SIG-M5 (cell line): ENCODE data around the gene RNF128.
"Not testable (repeated sequence)": the region's sequence is repeated elsewhere in the genome, so short reads cannot be mapped to it uniquely, and the experiment has no call there.

Source experiments
- DNase-seq: peaks from one replicate; lab custom pipeline; 2025; lab: John Stamatoyannopoulos, UW

The RNF128 gene

DNA sequence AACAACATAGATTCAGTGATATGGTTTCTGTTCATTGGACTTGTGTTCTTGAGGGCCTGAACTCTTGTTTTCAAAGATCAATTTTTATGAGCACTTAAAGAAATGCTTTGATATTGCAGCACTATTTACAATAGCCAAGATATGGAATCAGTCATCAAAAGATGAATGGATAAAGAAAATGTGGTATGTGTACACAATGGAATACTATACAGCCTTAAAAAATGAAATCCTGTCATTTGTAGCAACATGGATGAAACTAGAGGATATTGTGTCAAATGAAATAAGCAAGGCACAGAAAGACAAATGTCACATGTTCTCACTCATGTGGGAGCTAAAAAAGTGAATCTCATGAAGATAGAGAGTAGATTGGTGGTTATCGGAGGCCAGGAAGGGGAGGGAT is 21.9 kb downstream of the RNF128 start:
- DNase-seq = no peak

GRCh38 chrX:106751407-106751806 is 24.9 kb downstream of the RNF128 start:
- no peak for DNase-seq

DNA sequence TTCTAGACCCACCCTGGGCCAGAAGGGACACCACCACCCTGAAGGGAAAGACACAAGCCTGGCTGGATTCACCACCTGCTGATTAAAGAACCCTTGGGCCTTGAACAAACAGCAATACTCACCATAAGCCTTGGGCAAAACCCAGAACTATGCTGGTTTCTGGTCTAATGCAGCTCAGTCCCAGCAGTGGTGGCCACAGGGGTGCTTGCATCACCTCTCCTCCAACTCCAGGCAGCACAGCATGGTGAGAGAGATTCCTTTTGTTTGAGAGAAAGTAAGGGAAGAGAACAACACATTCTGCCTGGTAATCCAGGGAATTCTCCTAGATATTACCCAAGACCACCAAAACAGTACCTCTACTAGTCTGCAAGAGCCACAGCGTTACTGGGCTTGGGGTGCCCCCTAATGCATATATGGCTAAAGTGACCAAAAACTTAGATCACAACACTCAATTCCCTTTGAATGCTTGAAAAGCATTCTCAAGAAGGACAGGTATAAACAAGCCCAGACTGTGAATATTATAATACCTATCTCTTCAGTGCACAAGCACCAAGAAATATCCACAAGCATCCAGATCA is 25.7 kb downstream of the RNF128 start:
- DNase-seq = no peak

DNA sequence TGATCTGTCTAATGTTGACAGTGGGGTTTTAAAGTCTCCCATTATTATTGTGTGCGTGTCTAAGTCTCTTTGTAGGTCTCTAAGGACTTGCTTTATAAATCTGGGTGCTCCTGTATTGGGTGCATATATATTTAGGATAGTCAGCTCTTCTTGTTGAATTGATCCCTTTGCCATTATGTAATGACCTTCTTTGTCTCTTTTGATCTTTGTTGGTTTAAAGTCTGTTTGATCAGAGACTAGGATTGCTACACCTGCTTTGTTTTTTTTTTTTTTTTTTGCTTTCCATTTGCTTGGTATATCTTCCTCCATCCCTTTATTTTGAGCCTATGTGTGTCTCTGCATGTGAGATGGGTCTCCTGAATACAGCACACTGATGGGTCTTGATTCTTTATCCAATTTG is 42.8 kb downstream of the RNF128 start:
- not testable (repeated sequence) for DNase-seq

GRCh38 chrX:106774981-106775380 is 48.5 kb downstream of the RNF128 start:
- no peak for DNase-seq

DNA sequence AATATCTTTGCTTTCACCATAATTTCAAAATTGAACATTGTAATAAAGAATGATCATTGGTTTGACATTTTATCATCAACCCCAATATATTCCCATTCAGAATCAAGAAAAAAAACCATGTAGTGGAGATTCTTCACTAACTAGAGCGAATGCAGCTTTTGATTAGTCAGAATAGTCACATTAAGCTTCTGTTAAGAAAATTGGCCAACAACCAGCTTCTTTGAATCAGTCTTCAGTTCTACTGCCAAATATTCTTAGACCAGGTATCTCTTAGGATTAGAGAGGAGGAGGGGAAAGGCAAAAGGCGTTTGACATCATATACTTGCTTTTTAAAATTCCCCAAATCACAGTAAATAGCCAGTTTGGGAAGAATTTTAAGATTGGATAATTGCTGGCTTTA is 53.8 kb downstream of the RNF128 start:
- DNase-seq = no peak

DNA sequence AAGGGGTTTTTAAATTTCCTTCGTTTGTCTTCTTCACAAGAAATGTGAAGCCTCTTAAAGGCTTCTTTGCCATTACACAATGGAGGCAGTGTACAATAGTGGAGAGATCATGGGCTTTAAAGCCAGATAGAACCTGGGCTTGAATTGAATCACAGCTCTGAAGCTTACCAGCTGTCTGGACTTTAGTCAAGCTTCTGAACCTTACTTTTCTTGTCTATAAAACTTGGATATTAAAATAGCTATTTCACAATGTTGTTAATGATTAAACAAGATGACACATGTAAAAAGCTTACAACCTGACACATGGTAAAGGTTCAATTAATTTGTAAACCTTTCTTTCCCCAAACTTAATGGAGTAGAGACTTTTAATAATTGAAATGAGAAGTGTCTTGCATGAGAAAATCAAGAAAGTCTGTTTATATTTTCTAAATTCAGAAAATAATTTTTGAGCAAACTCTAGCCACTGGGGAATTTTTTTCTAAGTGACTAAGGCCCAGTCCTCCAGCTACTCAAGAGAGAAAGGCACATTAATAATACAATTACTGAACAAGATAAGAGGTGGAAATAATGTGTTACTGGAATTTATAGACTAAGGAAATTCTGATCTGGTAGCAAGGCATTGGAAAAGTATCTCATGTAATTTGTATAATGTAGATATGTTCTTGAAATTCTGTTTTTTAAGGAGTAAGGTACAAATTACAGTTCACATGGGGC is 54.3 kb downstream of the RNF128 start:
- DNase-seq = no peak

DNA sequence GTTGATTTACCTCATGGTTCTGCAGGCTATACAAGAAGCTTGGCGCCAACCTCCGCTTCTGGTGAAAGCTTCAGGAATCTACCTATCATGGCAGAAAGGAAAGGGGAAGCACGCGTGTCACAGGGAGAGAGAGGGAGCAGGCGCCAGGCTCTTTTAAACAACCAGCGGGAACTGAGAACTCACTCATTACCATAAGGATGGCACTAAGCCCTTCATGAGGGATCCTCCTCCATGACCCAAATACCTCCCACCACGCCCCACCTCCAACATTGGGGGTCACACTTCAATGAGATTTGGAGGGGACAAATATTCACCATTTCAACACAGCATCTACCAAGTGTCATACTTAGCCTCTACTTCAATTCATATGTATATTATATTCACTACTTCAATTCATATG is 57.2 kb downstream of the RNF128 start:
- DNase-seq = no peak

DNA sequence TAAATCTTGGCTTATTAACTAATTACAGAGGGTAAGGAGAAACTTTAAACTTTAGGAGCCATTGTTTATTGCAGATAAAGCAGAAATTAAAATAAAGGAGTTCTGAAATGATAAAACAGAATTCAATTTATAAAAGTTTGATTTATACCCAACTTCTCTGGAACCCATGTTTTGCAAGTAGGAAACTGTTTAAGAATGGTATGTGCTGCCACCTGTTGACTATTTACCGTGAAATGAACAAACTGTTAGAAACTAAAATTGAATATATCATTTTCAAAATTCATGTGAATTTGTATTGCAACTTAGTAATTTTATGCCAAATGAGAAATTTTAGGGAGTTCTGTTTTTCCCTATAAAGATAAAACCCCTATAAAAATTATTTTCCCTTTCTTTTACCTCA is 65.0 kb downstream of the RNF128 start:
- no peak for DNase-seq

- no peak for DNase-seq
Measured at GRCh38 chrX:106802063-106802387, 75.5 kb downstream of the RNF128 start.

- DNase-seq = no peak
Measured at GRCh38 chrX:106802388-106803275, 76.1 kb downstream of the RNF128 start, which contains the start of gene TBC1D8B. TSS of gene TBC1D8B (plus strand) at chrX:106802673. CDS start at chrX:106802854, 181 bp downstream.

DNA sequence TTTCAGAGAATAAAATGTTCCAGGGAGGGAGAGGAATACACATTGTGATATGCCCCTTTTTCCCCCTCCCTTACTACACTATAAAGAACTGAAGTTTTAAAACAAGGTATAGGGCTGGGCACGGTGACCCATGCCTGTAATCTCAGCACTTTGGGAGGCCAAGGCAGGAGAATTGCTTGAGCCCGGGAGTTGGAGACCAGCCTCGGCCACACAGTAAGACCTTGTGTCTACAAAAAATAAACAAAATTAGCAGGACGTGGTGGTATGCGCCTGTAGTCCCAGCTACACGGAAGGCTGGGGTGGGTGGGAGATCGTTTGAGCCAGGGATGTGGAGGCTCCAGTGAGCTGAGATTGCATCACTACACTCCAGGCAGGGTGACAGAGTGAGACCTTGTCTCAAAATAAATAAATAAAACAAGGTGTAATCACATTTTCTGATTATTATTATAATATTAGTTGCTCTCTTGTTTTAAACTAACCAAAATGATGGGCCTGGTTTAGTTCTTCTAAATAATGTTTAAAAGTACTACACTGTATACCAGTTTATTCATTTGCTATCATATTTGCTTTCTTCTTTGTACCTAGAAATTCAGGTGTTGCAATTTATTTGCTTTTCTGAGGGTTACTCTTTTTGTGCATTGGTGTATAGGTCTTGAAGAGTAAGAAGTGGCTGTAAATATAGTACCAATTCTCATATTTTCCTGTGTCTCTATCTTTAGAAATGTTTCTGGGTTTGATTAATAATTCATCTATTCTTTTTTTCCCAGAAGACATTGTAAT is 84.8 kb downstream of the RNF128 start:
- no peak for DNase-seq

GRCh38 chrX:106812930-106813329 is 86.4 kb downstream of the RNF128 start:
- not testable (repeated sequence) for DNase-seq

DNA sequence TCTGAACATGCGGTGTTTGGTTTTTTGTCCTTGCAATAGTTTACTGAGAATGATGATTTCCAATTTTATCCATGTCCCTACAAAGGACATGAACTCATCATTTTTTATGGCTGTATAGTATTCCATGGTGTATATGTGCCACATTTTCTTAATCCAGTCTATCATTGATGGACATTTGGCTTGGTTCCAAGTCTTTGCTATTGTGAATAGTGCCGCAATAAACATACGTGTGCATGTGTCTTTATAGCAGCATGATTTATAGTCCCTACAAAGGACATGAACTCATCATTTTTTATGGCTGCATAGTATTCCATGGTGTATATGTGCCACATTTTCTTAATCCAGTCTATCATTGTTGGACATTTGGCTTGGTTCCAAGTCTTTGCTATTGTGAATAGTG is 87.6 kb downstream of the RNF128 start:
- DNase-seq = not testable (repeated sequence)
